ENCODE results near the gene CHRNA4.
"Not testable (repeated sequence)": the region's sequence is repeated elsewhere in the genome, so short reads cannot be mapped to it uniquely, and the experiment has no call there.

CHRNA4 gene

GRCh38 chr20:63348828-63349515 lies 12.2 kb downstream of the CHRNA4 start:
- DNase-seq (ENCODE audit: low read depth): no peak

GRCh38 chr20:63347950-63348827 lies 13.0 kb downstream of the CHRNA4 start:
- DNase-seq (ENCODE audit: low read depth): no peak

- no peak for DNase-seq (ENCODE audit: low read depth)
These were observed 13.9 kb downstream of the CHRNA4 start for GRCh38 chr20:63347081-63347741.

- DNase-seq (ENCODE audit: low read depth): no peak
These were observed 14.7 kb downstream of the CHRNA4 start for GRCh38 chr20:63346131-63347080.

- no peak for DNase-seq (ENCODE audit: low read depth)
These were observed 15.6 kb downstream of the CHRNA4 start for GRCh38 chr20:63345328-63346100.

GRCh38 chr20:63344616-63345327 lies 16.4 kb downstream of the CHRNA4 start:
- no peak for DNase-seq (ENCODE audit: low read depth)

- no peak for DNase-seq (ENCODE audit: low read depth)
These were observed 17.4 kb downstream of the CHRNA4 start for GRCh38 chr20:63343460-63344445.

GRCh38 chr20:63342561-63343459 lies 18.3 kb downstream of the CHRNA4 start:
- no peak for DNase-seq (ENCODE audit: low read depth)

- DNase-seq (ENCODE audit: low read depth): not testable (repeated sequence)
These were observed 20.9 kb downstream of the CHRNA4 start for GRCh38 chr20:63340158-63340688.

- DNase-seq (ENCODE audit: low read depth): not testable (repeated sequence)
These were observed 21.7 kb downstream of the CHRNA4 start for GRCh38 chr20:63339154-63340094.

- no peak for DNase-seq (ENCODE audit: low read depth)
These were observed 23.2 kb downstream of the CHRNA4 start for GRCh38 chr20:63337786-63338420.

- DNase-seq (ENCODE audit: low read depth): no peak
These were observed 24.9 kb downstream of the CHRNA4 start for GRCh38 chr20:63336232-63336752.

GRCh38 chr20:63335711-63336110 lies 25.4 kb downstream of the CHRNA4 start:
- no peak for DNase-seq (ENCODE audit: low read depth)

GRCh38 chr20:63335060-63335459 lies 26.1 kb downstream of the CHRNA4 start:
- not testable (repeated sequence) for DNase-seq (ENCODE audit: low read depth)

GRCh38 chr20:63334356-63334755 lies 26.8 kb downstream of the CHRNA4 start:
- no peak for DNase-seq (ENCODE audit: low read depth)

All from activated T-helper 9 cell treated with anti-CD3 and anti-CD28 coated beads, Interleukin-2, amount 50 U/mL, for 16 hours (primary cell).